Brain microvascular endothelial cell (primary cell): Measurements from ENCODE around the gene KLK2.

ENCODE experiments used
- DNase-seq: peaks from one replicate; pipeline ENCODE4 v3.0.0-alpha.2; 2020
- H3K27ac ChIP-seq: fragments of 250-450 bp; sonication (Bioruptor Pico); 2 replicates; pipeline ENCODE4 v1.5.1; 2020; ENCODE audit warnings: mild to moderate bottlenecking, moderate library complexity
- H3K27me3 ChIP-seq: fragments of 250-450 bp; sonication (Bioruptor Pico); replicated peaks from 2 replicates; pipeline ENCODE4 v1.5.1; 2020; ENCODE audit warnings: mild to moderate bottlenecking
- H3K36me3 ChIP-seq: fragments of 250-450 bp; sonication (Bioruptor Pico); replicated peaks from 2 replicates; pipeline ENCODE4 v1.5.1; 2020; ENCODE audit warnings: mild to moderate bottlenecking
- H3K4me3 ChIP-seq: 2 replicates; pipeline ENCODE4 v1.5.1; 2011; ENCODE audit warnings: low read depth, mild to moderate bottlenecking, control low read depth, low read length, moderate library complexity
- in situ Hi-C: cut with HindIII; loops from 2 replicates; pipeline ENCODE4 v1.10.0; 2017; ENCODE audit warnings: low sequenced_read_pairs, low pct_ligation_motif_present
- TF ChIP-seq, protein P1 (sequence below): IDR thresholded peaks from 2 replicates; pipeline ENCODE4 v1.5.1; 2011; ENCODE audit warnings: low read depth, mild to moderate bottlenecking, moderate library complexity, low read length, control low read depth, inconsistent platforms; ENCODE audit errors: missing control alignments

The KLK2 gene

DNA sequence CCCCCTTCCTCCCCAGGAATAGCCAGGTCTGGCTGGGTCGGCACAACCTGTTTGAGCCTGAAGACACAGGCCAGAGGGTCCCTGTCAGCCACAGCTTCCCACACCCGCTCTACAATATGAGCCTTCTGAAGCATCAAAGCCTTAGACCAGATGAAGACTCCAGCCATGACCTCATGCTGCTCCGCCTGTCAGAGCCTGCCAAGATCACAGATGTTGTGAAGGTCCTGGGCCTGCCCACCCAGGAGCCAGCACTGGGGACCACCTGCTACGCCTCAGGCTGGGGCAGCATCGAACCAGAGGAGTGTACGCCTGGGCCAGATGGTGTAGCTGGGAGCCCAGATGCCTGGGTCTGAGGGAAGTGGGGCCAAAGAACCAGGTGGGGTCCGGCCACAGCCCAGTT lies 3.2 kb downstream of the KLK2 start:
- H3K27ac ChIP-seq = no peak overlapping the region

DNA sequence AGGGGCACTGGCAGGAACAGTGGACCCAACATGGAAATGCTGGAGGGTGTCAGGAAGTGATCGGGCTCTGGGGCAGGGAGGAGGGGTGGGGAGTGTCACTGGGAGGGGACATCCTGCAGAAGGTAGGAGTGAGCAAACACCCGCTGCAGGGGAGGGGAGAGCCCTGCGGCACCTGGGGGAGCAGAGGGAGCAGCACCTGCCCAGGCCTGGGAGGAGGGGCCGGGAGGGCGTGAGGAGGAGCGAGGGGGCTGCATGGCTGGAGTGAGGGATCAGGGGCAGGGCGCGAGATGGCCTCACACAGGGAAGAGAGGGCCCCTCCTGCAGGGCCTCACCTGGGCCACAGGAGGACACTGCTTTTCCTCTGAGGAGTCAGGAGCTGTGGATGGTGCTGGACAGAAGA lies 4.1 kb downstream of the KLK2 start:
- DNase-seq = no peak
- TF ChIP-seq, protein P1, sequence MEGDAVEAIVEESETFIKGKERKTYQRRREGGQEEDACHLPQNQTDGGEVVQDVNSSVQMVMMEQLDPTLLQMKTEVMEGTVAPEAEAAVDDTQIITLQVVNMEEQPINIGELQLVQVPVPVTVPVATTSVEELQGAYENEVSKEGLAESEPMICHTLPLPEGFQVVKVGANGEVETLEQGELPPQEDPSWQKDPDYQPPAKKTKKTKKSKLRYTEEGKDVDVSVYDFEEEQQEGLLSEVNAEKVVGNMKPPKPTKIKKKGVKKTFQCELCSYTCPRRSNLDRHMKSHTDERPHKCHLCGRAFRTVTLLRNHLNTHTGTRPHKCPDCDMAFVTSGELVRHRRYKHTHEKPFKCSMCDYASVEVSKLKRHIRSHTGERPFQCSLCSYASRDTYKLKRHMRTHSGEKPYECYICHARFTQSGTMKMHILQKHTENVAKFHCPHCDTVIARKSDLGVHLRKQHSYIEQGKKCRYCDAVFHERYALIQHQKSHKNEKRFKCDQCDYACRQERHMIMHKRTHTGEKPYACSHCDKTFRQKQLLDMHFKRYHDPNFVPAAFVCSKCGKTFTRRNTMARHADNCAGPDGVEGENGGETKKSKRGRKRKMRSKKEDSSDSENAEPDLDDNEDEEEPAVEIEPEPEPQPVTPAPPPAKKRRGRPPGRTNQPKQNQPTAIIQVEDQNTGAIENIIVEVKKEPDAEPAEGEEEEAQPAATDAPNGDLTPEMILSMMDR = no peak
- Histone ChIP-seq H3K27ac (no peak overlapping the region), H3K4me3 (no peak overlapping the region), H3K36me3 (no peaks in the 10 kb centered on the region), H3K27me3 (no peaks in the 10 kb centered on the region)
- in situ Hi-C loops = no loop called here

More for the DNA sequence above, 3.2 kb downstream of the KLK2 start:
- in situ Hi-C loops = no loop called here
- H3K36me3 ChIP-seq = no peaks in the 10 kb centered on the region
- no peak overlapping the region for H3K4me3 ChIP-seq
- TF ChIP-seq, protein P1 = no peak
- no peaks in the 10 kb centered on the region for H3K27me3 ChIP-seq
- DNase-seq = no peak

DNA sequence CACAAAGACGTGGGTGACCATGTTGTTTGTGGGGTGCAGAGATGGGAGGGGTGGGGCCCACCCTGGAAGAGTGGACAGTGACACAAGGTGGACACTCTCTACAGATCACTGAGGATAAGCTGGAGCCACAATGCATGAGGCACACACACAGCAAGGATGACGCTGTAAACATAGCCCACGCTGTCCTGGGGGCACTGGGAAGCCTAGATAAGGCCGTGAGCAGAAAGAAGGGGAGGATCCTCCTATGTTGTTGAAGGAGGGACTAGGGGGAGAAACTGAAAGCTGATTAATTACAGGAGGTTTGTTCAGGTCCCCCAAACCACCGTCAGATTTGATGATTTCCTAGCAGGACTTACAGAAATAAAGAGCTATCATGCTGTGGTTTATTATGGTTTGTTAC lies 5.6 kb downstream of the KLK2 start:
- no peaks in the 10 kb centered on the region for H3K36me3 ChIP-seq
- H3K27me3 ChIP-seq = no peaks in the 10 kb centered on the region
- no peak overlapping the region for H3K4me3 ChIP-seq
- in situ Hi-C loops = no loop called here
- DNase-seq = no peak
- TF ChIP-seq, protein P1 = no peak
- H3K27ac ChIP-seq = no peak overlapping the region

DNA sequence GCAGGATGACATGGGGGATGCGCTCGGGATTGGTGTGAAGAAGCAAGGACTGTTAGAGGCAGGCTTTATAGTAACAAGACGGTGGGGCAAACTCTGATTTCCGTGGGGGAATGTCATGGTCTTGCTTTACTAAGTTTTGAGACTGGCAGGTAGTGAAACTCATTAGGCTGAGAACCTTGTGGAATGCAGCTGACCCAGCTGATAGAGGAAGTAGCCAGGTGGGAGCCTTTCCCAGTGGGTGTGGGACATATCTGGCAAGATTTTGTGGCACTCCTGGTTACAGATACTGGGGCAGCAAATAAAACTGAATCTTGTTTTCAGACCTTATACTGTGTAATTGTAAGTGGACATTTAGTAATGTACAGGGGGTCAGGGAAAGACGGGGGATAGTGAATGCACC lies 7.0 kb downstream of the KLK2 start:
- no peak overlapping the region for H3K27ac ChIP-seq
- in situ Hi-C loops = no loop called here

DNA sequence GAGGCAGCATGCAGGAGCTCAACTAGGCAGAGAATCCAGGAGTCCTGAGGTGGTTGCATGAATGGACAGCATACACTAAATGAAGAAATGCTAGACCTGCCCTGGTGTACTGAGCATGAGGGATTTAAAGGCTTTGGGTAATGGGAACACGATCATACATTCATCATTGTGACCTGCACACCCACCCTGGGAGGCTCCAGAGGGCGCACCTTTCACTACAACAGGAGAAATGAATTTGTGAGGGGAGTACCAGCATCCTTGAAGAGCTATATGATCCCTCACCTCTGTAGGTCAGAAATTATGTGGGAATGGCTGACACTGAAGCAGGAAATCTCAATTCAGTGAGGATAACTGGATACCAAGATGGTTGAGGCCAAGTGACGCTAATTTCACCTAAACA lies 8.9 kb downstream of the KLK2 start:
- H3K4me3 ChIP-seq = no peak overlapping the region
- in situ Hi-C loops = no loop called here
- no peaks in the 10 kb centered on the region for H3K36me3 ChIP-seq
- H3K27me3 ChIP-seq = no peaks in the 10 kb centered on the region
- TF ChIP-seq, protein P1 = no peak
- no peak for DNase-seq
- H3K27ac ChIP-seq = no peak overlapping the region

More for the DNA sequence above, 7.0 kb downstream of the KLK2 start:
- DNase-seq = no peak
- Histone ChIP-seq H3K36me3 (no peaks in the 10 kb centered on the region), H3K4me3 (no peak overlapping the region), H3K27me3 (no peaks in the 10 kb centered on the region)
- TF ChIP-seq, protein P1 = no peak

DNA sequence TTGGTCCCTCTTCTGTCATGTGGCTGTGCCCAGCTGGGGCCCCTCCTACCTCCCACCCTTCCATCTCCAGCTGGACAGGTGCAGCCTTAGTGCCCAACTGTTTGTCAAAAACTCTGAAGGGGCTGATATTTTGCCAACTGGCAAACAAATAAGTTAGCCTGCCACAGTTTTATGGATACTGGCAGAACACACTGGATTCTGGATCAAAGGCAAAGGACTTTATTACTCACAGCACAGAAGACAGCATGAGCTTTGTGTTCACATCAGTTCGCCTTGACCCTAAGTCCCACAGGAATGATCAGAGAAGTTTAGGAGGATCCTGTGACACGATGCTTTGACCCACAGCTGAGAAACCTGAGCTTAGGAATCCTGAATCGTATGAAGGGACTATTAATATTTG lies 16.4 kb downstream of the KLK2 start:
- in situ Hi-C loops = no loop called here

More for the DNA sequence above, 16.4 kb downstream of the KLK2 start:
- Histone ChIP-seq H3K27ac (no peak overlapping the region), H3K4me3 (no peak overlapping the region), H3K36me3 (no peaks in the 10 kb centered on the region), H3K27me3 (no peaks in the 10 kb centered on the region)
- no peak for DNase-seq
- TF ChIP-seq, protein P1 = no peak
